Thyroid gland (tissue), 4 donors: Measurements from ENCODE around the gene UGT1A10. TPM values are rescaled to one million over a fixed set of nuclear protein-coding genes. Genes with fewer than 3 reads are reported as not detected.

ENCODE experiments used
- DNase-seq, 2 donors: peaks; one replicate each; pipeline ENCODE4 v3.0.0-alpha.2; 2019
- H3K27ac ChIP-seq, 3 donors: fragments of 200-600 bp; sonication (generic); 1 replicate in 2 of 3; 2 replicates in 1 of 3; pipeline ENCODE4 v1.5.1; 2016 to 2019; ENCODE audit warnings: mild to moderate bottlenecking in 1 of 3, moderate library complexity in 1 of 3
- H3K27me3 ChIP-seq: fragments of 200-600 bp; sonication (generic); one replicate; pipeline ENCODE4 v1.5.1; 2019
- H3K36me3 ChIP-seq, 2 donors: fragments of 200-600 bp; sonication (generic); one replicate each; pipeline ENCODE4 v1.5.1; 2016 to 2019
- H3K4me1 ChIP-seq, 2 donors: fragments of 200-600 bp; sonication (generic); one replicate each; pipeline ENCODE4 v1.5.1; 2017 to 2019
- H3K4me3 ChIP-seq, 3 donors: fragments of 200-600 bp; sonication (generic); replicated peaks in 1 of 3; 1 replicate in 2 of 3; 2 replicates in 1 of 3; pipeline ENCODE4 v1.5.1; 2016; ENCODE audit warnings: mild to moderate bottlenecking in 1 of 3
- H3K9me3 ChIP-seq: fragments of 200-600 bp; sonication (generic); one replicate; pipeline ENCODE4 v1.5.1; 2017
- POLR2A ChIP-seq, 2 donors: fragments of 450-650 bp; IDR thresholded peaks; one replicate each; pipeline ENCODE4 v1.6.1; 2017; ENCODE audit warnings: antibody characterized with exemption in 2 of 2, mild to moderate bottlenecking in 2 of 2, moderate library complexity in 1 of 2
- whole genome bisulfite sequencing, 2 donors: methylation state at CpG; one replicate each; pipeline ENCODE4 v1.1.5; 2017; 5-methylcytosine and 5-hydroxymethylcytosine counted together
- intact Hi-C: fragments of 100-400 bp; cut with DNase I; formaldehyde crosslinking; loops from one replicate; pipeline ENCODE4 v1.15.1; 2023
- total RNA-seq, 4 donors: library from RNA; depleted of rRNA; stranded (reverse); fragments of >200 nt; gene quantifications; one replicate each; pipeline ENCODE4 v1.2.3, GENCODE V29; 2016
- TF ChIP-seq, protein P1 (sequence below), 6 experiments: fragments of 200-600 bp in 3 of 6; fragments of 450-650 bp in 3 of 6; sonication (generic) in 3 of 6; IDR thresholded peaks; one replicate each; pipeline ENCODE4 v1.5.1; 2016 to 2019; ENCODE audit warnings: antibody characterized with exemption in 6 of 6, mild to moderate bottlenecking in 2 of 6, inconsistent platforms in 1 of 6, moderate library complexity in 1 of 6

Gene UGT1A10
- total RNA-seq, 4 donors from 2014 or later = 0.27 TPM; not detected in 3

DNA sequence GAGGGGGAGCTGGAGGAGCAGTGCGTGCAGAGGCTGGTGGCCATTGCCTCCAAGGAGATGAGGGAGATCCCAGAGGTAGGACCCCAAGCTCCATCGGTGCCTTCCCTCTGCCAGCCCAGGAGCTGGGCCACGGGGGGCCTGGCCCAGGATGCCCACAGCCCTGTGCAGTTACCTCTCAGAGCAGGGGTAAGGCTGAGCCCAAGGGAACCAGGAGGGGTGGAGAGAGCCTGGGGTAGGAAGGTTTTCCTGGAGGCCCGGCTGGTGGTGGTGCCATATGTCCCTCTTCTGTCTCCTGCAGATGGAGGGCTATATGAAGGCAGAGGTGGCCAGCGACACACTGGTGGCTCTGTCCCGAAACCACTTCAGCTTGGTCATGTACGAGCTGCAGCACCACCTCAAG is 153.3 kb downstream of the UGT1A10 start:
- Histone ChIP-seq H3K4me3 (no peak overlapping the region), H3K9me3 (no peaks in the 10 kb centered on the region), H3K4me1 (no peaks in the 10 kb centered on the region), H3K27me3 (no peaks in the 10 kb centered on the region), H3K36me3 (no peaks in the 10 kb centered on the region), H3K27ac (no peak overlapping the region)
- TF ChIP-seq POLR2A (IDR thresholded peaks at IDR 0.05) = no peak
- TF ChIP-seq, protein P1, sequence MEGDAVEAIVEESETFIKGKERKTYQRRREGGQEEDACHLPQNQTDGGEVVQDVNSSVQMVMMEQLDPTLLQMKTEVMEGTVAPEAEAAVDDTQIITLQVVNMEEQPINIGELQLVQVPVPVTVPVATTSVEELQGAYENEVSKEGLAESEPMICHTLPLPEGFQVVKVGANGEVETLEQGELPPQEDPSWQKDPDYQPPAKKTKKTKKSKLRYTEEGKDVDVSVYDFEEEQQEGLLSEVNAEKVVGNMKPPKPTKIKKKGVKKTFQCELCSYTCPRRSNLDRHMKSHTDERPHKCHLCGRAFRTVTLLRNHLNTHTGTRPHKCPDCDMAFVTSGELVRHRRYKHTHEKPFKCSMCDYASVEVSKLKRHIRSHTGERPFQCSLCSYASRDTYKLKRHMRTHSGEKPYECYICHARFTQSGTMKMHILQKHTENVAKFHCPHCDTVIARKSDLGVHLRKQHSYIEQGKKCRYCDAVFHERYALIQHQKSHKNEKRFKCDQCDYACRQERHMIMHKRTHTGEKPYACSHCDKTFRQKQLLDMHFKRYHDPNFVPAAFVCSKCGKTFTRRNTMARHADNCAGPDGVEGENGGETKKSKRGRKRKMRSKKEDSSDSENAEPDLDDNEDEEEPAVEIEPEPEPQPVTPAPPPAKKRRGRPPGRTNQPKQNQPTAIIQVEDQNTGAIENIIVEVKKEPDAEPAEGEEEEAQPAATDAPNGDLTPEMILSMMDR (IDR thresholded peaks at IDR 0.05) = no peak
- 93 to 96% methylated on average over 6 to 7 of the region's 7 CpGs for WGBS, 2 donors
- intact Hi-C loops = no loop called here
- DNase-seq = no peak

DNA sequence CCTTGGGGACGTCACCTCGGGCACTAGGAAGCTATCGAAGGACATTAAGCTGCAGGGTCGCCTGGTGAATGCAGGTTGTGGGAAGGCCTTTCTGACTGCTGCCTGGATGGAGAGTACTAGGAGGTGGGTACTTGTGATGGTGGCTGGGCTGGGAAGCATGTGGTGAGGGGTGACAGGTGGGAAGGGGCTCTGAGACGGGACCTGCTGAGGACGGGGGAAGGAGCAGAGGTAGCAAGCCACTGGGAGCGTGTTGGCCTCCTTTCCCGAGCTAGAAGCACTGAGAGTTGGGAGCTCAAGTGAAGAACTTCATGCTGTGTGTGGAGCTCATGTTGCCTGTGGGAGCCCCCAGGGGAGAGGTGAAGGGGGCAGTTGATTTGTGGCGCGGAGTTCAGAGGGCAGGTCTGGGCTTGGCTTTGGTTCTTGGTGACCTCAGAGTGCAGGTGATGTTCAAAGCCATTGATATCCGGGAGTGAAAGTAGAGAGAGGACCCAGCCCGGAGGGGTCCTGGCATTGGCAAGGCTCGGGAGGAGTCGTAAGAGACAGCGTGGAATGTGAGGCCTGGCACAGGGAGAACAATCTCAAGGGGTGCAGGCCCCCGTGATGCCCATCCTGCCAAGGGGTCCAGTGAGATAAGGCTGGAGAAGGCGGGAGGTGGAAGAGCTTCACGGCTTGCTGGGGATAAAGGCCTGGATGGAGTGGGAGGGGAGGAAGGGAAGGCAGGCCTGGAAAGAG is 155.1 kb downstream of the UGT1A10 start:
- no peak overlapping the region for H3K4me3 ChIP-seq
- H3K9me3 ChIP-seq = no peaks in the 10 kb centered on the region
- H3K4me1 ChIP-seq = no peaks in the 10 kb centered on the region
- H3K36me3 ChIP-seq = no peaks in the 10 kb centered on the region
- intact Hi-C loops = no loop called here
- H3K27ac ChIP-seq = no peak overlapping the region
- no peak for TF ChIP-seq POLR2A (IDR thresholded peaks at IDR 0.05)
- TF ChIP-seq, protein P1 (IDR thresholded peaks at IDR 0.05) = no peak
- 83 to 86% methylated on average over 18 of the region's 18 CpGs for WGBS, 2 donors
- H3K27me3 ChIP-seq = no peaks in the 10 kb centered on the region
- DNase-seq = no peak

DNA sequence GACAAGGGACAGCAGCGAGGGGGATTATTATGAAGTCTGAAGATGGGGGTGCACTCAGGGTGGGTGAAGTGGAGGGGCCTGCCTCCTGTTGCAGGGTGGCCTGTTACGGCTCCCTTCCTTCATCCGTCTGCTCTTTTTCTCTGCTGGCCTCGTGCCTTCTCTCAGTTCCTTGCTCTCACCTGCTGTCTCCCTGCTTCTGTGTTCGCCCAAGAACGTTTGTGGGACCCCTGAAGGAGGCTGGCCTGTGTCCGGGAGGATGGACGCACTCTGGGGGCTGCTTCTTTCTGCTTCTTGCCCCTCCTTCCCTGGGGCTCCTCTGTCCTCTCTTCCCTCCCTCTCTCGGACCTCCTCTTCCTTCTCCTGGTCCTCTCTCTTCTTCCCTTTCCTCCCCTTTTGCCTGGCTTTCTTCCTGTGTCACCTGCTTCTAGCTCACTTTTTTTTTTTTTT is 155.7 kb downstream of the UGT1A10 start:
- Histone ChIP-seq H3K27ac (no peak overlapping the region), H3K4me1 (no peaks in the 10 kb centered on the region), H3K36me3 (no peaks in the 10 kb centered on the region), H3K27me3 (no peaks in the 10 kb centered on the region), H3K4me3 (no peak overlapping the region), H3K9me3 (no peaks in the 10 kb centered on the region)
- no peak for TF ChIP-seq POLR2A (IDR thresholded peaks at IDR 0.05)
- TF ChIP-seq, protein P1 (IDR thresholded peaks at IDR 0.05) = no peak
- WGBS, 2 donors = 80 to 81% methylated on average over 9 of the region's 9 CpGs
- intact Hi-C loops = no loop called here
- DNase-seq = no peak

DNA sequence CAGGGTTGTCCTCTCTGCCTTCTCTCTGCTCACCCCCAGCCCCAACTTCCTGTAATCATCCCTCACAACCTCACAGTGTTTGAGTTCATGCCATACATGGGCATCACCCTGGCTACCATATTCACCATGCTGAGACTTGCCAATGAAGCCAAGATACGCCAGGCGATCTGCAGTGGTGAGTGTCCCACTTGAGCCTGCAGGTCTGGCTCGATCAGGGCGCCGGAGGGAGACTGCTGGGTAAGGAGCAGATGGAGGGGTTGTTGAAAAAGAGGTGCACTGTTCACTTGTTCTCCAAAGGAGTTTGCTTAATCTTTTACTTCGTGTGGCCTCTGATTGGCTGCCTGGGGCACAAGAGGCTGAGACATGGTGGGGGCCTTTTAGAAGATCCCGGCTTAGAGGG is 156.5 kb downstream of the UGT1A10 start:
- WGBS, 2 donors = 83 to 93% methylated on average over 7 of the region's 7 CpGs

More for the DNA sequence above, 156.5 kb downstream of the UGT1A10 start:
- Histone ChIP-seq H3K27me3 (no peaks in the 10 kb centered on the region), H3K36me3 (no peaks in the 10 kb centered on the region), H3K9me3 (no peaks in the 10 kb centered on the region), H3K27ac (no peak overlapping the region), H3K4me1 (no peaks in the 10 kb centered on the region), H3K4me3 (no peak overlapping the region)
- DNase-seq = no peak
- TF ChIP-seq, protein P1 (IDR thresholded peaks at IDR 0.05) = no peak
- no peak for TF ChIP-seq POLR2A (IDR thresholded peaks at IDR 0.05)
- intact Hi-C loops = no loop called here
